ENCODE data around the gene NTN1.

The NTN1 gene

GRCh38 chr17:9211133-9211765, 189.9 kb downstream of the NTN1 start:
- in situ Hi-C loops (cut with MboI; ENCODE audit: low sequenced_read_pairs): no loop called here

GRCh38 chr17:9212376-9213302, 191.3 kb downstream of the NTN1 start:
- in situ Hi-C loops (cut with MboI; ENCODE audit: low sequenced_read_pairs): no loop called here

GRCh38 chr17:9213303-9213640, 192.0 kb downstream of the NTN1 start:
- in situ Hi-C loops (cut with MboI; ENCODE audit: low sequenced_read_pairs): no loop called here

GRCh38 chr17:9215465-9215864, 194.2 kb downstream of the NTN1 start:
- in situ Hi-C loops (cut with MboI; ENCODE audit: low sequenced_read_pairs): no loop called here

- in situ Hi-C loops (cut with MboI; ENCODE audit: low sequenced_read_pairs): no loop called here
Measured at GRCh38 chr17:9217151-9218056, 196.1 kb downstream of the NTN1 start.

- in situ Hi-C loops (cut with MboI; ENCODE audit: low sequenced_read_pairs): no loop called here
Measured at GRCh38 chr17:9218064-9218635, 196.8 kb downstream of the NTN1 start.

- in situ Hi-C loops (cut with MboI; ENCODE audit: low sequenced_read_pairs): no loop called here
Measured at GRCh38 chr17:9218911-9219310, 197.6 kb downstream of the NTN1 start.

GRCh38 chr17:9219631-9220397, 198.5 kb downstream of the NTN1 start:
- in situ Hi-C loops (cut with MboI; ENCODE audit: low sequenced_read_pairs): no loop called here

GRCh38 chr17:9220398-9221146, 199.3 kb downstream of the NTN1 start:
- in situ Hi-C loops (cut with MboI; ENCODE audit: low sequenced_read_pairs): no loop called here

GRCh38 chr17:9221147-9221921, 200.0 kb downstream of the NTN1 start:
- in situ Hi-C loops (cut with MboI; ENCODE audit: low sequenced_read_pairs): no loop called here

GRCh38 chr17:9221922-9222180, 200.5 kb downstream of the NTN1 start:
- in situ Hi-C loops (cut with MboI; ENCODE audit: low sequenced_read_pairs): no loop called here

GRCh38 chr17:9223531-9223930, 202.2 kb downstream of the NTN1 start:
- in situ Hi-C loops (cut with MboI; ENCODE audit: low sequenced_read_pairs): no loop called here

GRCh38 chr17:9224485-9224884, 203.2 kb downstream of the NTN1 start:
- in situ Hi-C loops (cut with MboI; ENCODE audit: low sequenced_read_pairs): no loop called here

- in situ Hi-C loops (cut with MboI; ENCODE audit: low sequenced_read_pairs): no loop called here
Measured at GRCh38 chr17:9225305-9226101, 204.2 kb downstream of the NTN1 start.

- in situ Hi-C loops (cut with MboI; ENCODE audit: low sequenced_read_pairs): no loop called here
Measured at GRCh38 chr17:9226130-9226793, 205.0 kb downstream of the NTN1 start.

GRCh38 chr17:9226794-9227135, 205.5 kb downstream of the NTN1 start:
- in situ Hi-C loops (cut with MboI; ENCODE audit: low sequenced_read_pairs): no loop called here

GRCh38 chr17:9227819-9228407, 206.6 kb downstream of the NTN1 start:
- in situ Hi-C loops (cut with MboI; ENCODE audit: low sequenced_read_pairs): no loop called here

Measured in HL-60/S4 treated with phorbol 12-myristate 13-acetate at 8.2 ng/mL for 4 days and 3 days (cell line).